ENCODE data around the gene DRICH1.

DNA sequence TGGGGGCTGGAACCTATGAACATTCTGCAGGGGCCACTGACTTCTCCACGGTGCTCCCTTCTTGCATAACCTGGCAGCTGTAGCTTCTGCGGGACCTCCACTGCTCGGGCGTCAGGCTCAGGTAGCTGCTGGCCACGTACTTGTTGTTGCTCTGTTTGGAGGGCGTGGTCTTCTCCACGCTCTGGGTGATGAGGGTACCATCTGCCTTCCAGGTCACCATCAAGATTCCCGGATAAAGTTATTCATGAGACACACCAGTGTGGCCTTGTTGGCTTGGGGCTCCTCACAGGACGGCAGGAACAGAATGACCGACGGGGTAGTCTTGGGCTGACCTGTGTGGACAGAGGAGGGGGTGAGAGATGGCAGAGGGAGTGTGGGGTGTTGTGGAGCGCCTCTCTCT lies 6.5 kb upstream of the DRICH1 start:
- TF ChIP-seq, protein P1, sequence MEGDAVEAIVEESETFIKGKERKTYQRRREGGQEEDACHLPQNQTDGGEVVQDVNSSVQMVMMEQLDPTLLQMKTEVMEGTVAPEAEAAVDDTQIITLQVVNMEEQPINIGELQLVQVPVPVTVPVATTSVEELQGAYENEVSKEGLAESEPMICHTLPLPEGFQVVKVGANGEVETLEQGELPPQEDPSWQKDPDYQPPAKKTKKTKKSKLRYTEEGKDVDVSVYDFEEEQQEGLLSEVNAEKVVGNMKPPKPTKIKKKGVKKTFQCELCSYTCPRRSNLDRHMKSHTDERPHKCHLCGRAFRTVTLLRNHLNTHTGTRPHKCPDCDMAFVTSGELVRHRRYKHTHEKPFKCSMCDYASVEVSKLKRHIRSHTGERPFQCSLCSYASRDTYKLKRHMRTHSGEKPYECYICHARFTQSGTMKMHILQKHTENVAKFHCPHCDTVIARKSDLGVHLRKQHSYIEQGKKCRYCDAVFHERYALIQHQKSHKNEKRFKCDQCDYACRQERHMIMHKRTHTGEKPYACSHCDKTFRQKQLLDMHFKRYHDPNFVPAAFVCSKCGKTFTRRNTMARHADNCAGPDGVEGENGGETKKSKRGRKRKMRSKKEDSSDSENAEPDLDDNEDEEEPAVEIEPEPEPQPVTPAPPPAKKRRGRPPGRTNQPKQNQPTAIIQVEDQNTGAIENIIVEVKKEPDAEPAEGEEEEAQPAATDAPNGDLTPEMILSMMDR (IDR thresholded peaks at IDR 0.05), result no peak
- no peak for TF ChIP-seq POLR2A (IDR thresholded peaks at IDR 0.05; ENCODE audit: low read depth)
